Activated T-helper 1 cell treated with Interleukin-2 at 50 U/mL for 16 hours (primary cell): ENCODE results near the gene RPL4.
"Not testable (repeated sequence)": the region's sequence is repeated elsewhere in the genome, so short reads cannot be mapped to it uniquely, and the experiment has no call there.

Source experiments
- DNase-seq: peaks from one replicate; pipeline ENCODE4 v3.0.0-alpha.2; 2020; ENCODE audit warnings: low read depth

Gene RPL4

GRCh38 chr15:66491846-66492245, 12.8 kb downstream of the RPL4 start:
- DNase-seq = no peak

- DNase-seq = no peak
These were observed 15.4 kb downstream of the RPL4 start for GRCh38 chr15:66489179-66489791.

- no peak for DNase-seq
These were observed 16.1 kb downstream of the RPL4 start for GRCh38 chr15:66488525-66488924.

GRCh38 chr15:66486887-66487286, 17.8 kb downstream of the RPL4 start:
- no peak for DNase-seq

GRCh38 chr15:66484539-66485112, 20.0 kb downstream of the RPL4 start:
- DNase-seq = no peak

- no peak for DNase-seq
These were observed 21.5 kb downstream of the RPL4 start for GRCh38 chr15:66483131-66483566.

- DNase-seq = no peak
These were observed 22.1 kb downstream of the RPL4 start for GRCh38 chr15:66482539-66482938.

- no peak for DNase-seq
These were observed 23.4 kb downstream of the RPL4 start for GRCh38 chr15:66481107-66481856.

- DNase-seq = no peak
These were observed 24.4 kb downstream of the RPL4 start for GRCh38 chr15:66480267-66480666.

GRCh38 chr15:66477011-66477410, 27.6 kb downstream of the RPL4 start:
- no peak for DNase-seq

- no peak for DNase-seq
These were observed 28.1 kb downstream of the RPL4 start for GRCh38 chr15:66476535-66476934.

- DNase-seq = no peak
These were observed 29.7 kb downstream of the RPL4 start for GRCh38 chr15:66474963-66475362.

- no peak for DNase-seq
These were observed 30.5 kb downstream of the RPL4 start for GRCh38 chr15:66474135-66474534.

GRCh38 chr15:66472176-66472999, 32.3 kb downstream of the RPL4 start:
- peak; percentile 5 for DNase-seq

- DNase-seq = not testable (repeated sequence)
These were observed 33.8 kb downstream of the RPL4 start for GRCh38 chr15:66470825-66471224.

- not testable (repeated sequence) for DNase-seq
These were observed 37.3 kb downstream of the RPL4 start for GRCh38 chr15:66467162-66468040.

GRCh38 chr15:66465294-66465693, 39.4 kb downstream of the RPL4 start:
- DNase-seq = not testable (repeated sequence)

- no peak for DNase-seq
These were observed 42.0 kb downstream of the RPL4 start for GRCh38 chr15:66462627-66463026.

GRCh38 chr15:66461917-66462316, 42.7 kb downstream of the RPL4 start:
- DNase-seq = no peak

GRCh38 chr15:66461294-66461693, 43.4 kb downstream of the RPL4 start:
- DNase-seq = not testable (repeated sequence)

GRCh38 chr15:66459818-66460615, 44.6 kb downstream of the RPL4 start:
- no peak for DNase-seq
